Measurements from ENCODE around the gene NRTN. TPM values are rescaled to one million over a fixed set of nuclear protein-coding genes. Genes with fewer than 3 reads are reported as not detected.

The NRTN gene
- total and polyA plus RNA-seq, 2 of the 4 experiments (the other 2 are of a cell fraction), result 0.17 to 0.18 TPM

DNA sequence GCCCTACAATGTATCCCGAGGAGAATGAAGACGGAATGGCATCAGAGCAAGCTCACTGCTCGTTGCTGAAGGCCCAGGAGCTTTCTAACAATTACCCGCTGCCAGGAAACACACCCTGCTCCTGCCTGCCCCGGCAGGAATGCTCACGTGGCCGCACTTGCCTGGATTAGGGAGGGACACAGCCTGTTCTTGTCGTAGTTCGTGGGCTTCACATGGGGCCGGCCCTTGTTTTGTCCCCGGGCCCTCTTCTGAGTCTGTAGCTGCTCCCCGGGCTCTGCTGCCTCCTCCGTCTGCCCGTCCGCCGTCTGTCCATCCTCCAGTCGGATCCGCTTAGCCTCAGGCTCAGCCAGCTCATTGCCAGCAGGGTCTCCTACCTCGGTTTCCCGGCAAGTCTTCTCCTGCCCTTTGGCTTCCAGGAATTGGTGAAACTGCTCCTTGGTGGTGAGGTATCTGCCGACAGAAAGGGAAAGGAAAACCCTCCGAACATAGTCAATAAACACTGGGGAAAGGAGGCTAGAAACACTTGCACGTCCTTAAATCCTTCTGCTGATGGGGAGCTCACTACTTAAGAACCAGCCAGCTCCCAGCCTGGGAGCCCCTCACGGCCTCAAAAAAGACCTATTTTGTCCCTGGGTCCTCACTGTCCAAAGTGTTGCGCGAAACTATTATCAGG is 14.8 kb upstream of the NRTN start:
- peak overlapping the region; percentile 56 for H3K4me3 ChIP-seq (ENCODE audit: insufficient read depth, low read depth, low read length)
- 0 out of 2 replicates have a peak overlapping the region, but pooled peaks have one; percentile 8 for H3K9ac ChIP-seq (ENCODE audit: low read depth, low read length)
- ATAC-seq (ENCODE audit: low read depth) (no peak), DNase-seq (no peak)
- H3K23ac ChIP-seq (ENCODE audit: low read depth, low read length), result no peak overlapping the region
- H4K8ac ChIP-seq (ENCODE audit: low read depth in 2 of 2, low read length in 2 of 2), result peak overlapping the region in 1 of 2 experiments; percentile 63; a peak in 2 of 4 replicates
- CTCF ChIA-PET, result interaction anchor here (0.9 to 1.5 kb wide), 2 partner anchors 14 to 103 kb away, joined by 3 to 4 read pairs; partner anchors contain the start of gene NRTN
- H3K4ac ChIP-seq (ENCODE audit: low read depth, low read length), result 0 out of 2 replicates have a peak overlapping the region, but pooled peaks have one; percentile 5
- POLR2A ChIA-PET (ENCODE audit: unreplicated experiment), result interaction anchor here (0.6 kb wide), 1 partner anchor 150 kb away, joined by 3 read pairs; no protein-coding TSS in a partner anchor
- in situ Hi-C loops (cut with MboI; ENCODE audit: low sequenced_read_pairs), result no loop called here
- no peak overlapping the region for H3K27ac ChIP-seq (ENCODE audit: insufficient read depth, low read length)
- peaks cover 0 to 11% of the 10 kb centered on the region in 2 experiments; a peak in 2 of 4 replicates for H3K79me1 ChIP-seq (ENCODE audit: low read depth in 1 of 2, low read length in 2 of 2)
- H4K91ac ChIP-seq (ENCODE audit: insufficient read depth, low read depth, low read length), result no peak overlapping the region
- H3K4me1 ChIP-seq (ENCODE audit: control insufficient read depth, insufficient read depth, low read length), result 0 out of 2 replicates have a peak, but pooled peaks cover 2% of the 10 kb centered on the region
- no peaks in the 10 kb centered on the region for H3K27me3 ChIP-seq (ENCODE audit: control insufficient read depth, insufficient read depth, low read length)
- WGBS, 2 experiments (ENCODE audit: extremely low coverage in 2 of 2, insufficient read length in 1 of 2), result 74% methylated on average over 17 of the region's 26 CpGs; no CpG with 5 or more reads in 1 of the 2 experiments
- H3K9me1 ChIP-seq (ENCODE audit: insufficient read depth, low read length), result 0 out of 2 replicates have a peak, but pooled peaks cover 3% of the 10 kb centered on the region
- H3K36me3 ChIP-seq (ENCODE audit: control insufficient read depth, insufficient read depth, low read length), result peaks cover 40% of the 10 kb centered on the region
- peak overlapping the region; percentile 84 for H3K4me2 ChIP-seq (ENCODE audit: low read depth, low read length)
- peak overlapping the region; percentile 30; the same call in 1 of the 2 replicates for H4K5ac ChIP-seq (ENCODE audit: low read depth, low read length)
- BruUV-seq (replicated peaks), result no TSS peak
- TF ChIP-seq RCOR1 (IDR thresholded peaks at IDR 0.05; ENCODE audit: insufficient replicate concordance, low read length), result no peak
- no peak for TF ChIP-seq MAZ (IDR thresholded peaks at IDR 0.05; ENCODE audit: borderline replicate concordance, low read depth, low read length)
- no peak for TF ChIP-seq MAFK (IDR thresholded peaks at IDR 0.05; ENCODE audit: low read depth, low read length)
- TF ChIP-seq RFX5 (IDR thresholded peaks at IDR 0.05; ENCODE audit: low read depth, low read length), result no peak
- no peak; the same call in 1 of the 2 replicates for TF ChIP-seq POLR2A (IDR thresholded peaks at IDR 0.05; ENCODE audit: low read depth, low read length)
- TF ChIP-seq, protein P1, sequence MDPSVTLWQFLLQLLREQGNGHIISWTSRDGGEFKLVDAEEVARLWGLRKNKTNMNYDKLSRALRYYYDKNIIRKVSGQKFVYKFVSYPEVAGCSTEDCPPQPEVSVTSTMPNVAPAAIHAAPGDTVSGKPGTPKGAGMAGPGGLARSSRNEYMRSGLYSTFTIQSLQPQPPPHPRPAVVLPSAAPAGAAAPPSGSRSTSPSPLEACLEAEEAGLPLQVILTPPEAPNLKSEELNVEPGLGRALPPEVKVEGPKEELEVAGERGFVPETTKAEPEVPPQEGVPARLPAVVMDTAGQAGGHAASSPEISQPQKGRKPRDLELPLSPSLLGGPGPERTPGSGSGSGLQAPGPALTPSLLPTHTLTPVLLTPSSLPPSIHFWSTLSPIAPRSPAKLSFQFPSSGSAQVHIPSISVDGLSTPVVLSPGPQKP (IDR thresholded peaks at IDR 0.05; ENCODE audit: borderline replicate concordance, low read depth, low read length), result no peak
- TF ChIP-seq CHD1 (IDR thresholded peaks at IDR 0.05; ENCODE audit: low read depth, low read length), result no peak
- TF ChIP-seq SMC3 (IDR thresholded peaks at IDR 0.05; ENCODE audit: low read depth, low read length), result no peak
- TF ChIP-seq NFE2L2 (IDR thresholded peaks at IDR 0.05; ENCODE audit: low read depth, low read length), result no peak
- no peak for TF ChIP-seq RAD21 (IDR thresholded peaks at IDR 0.05; ENCODE audit: low read length)
- TF ChIP-seq CEBPB (IDR thresholded peaks at IDR 0.05; ENCODE audit: low read depth, low read length), result no peak
- no peak overlapping the region for H2BK15ac ChIP-seq (ENCODE audit: low read depth, low read length)
- H2BK20ac ChIP-seq (ENCODE audit: low read depth, low read length), result no peak overlapping the region
- H3K18ac ChIP-seq (ENCODE audit: low read depth, low read length), result no peak overlapping the region
- peak overlapping the region; percentile 16; the same call in 1 of the 2 replicates for H3K14ac ChIP-seq (replicated peaks; ENCODE audit: low read depth, low read length)
- peaks cover 7% of the 10 kb centered on the region for H4K20me1 ChIP-seq (ENCODE audit: insufficient read depth, low read length)
- no peak overlapping the region for H2BK120ac ChIP-seq (ENCODE audit: low read depth, low read length)
- H2AK9ac ChIP-seq (replicated peaks; ENCODE audit: low read depth, low read length, poor library complexity), result peak overlapping the region; percentile 97
- no peak overlapping the region for H3K56ac ChIP-seq (ENCODE audit: extremely low read depth, insufficient read depth, low read length)
- H3K9me3 ChIP-seq (ENCODE audit: control insufficient read depth, insufficient read depth, low read length), result no peaks in the 10 kb centered on the region
- peak overlapping the region; percentile 4 for H2BK5ac ChIP-seq (ENCODE audit: low read depth, low read length, poor library complexity, severe bottlenecking)
- intact Hi-C loops (cut with micrococcal nuclease), result loop anchor here (10.0 kb wide), 1 partner anchor 665 kb away; the partner anchor contains the start of gene SLC25A23
- peak overlapping the region; percentile 98 for H2AFZ ChIP-seq (replicated peaks; ENCODE audit: low read length, poor library complexity)
- dilution Hi-C loops (cut with HindIII; ENCODE audit: low sequenced_read_pairs, unreplicated experiment), result no loop called here
- peak overlapping the region; percentile 31 for H2AK5ac ChIP-seq (ENCODE audit: low read depth, low read length)

Data from IMR-90 (cell line).